PFSK-1 (cell line): ENCODE results near the gene TTC39C.

Experiments used
- FOXP2 ChIP-seq: optimal IDR thresholded peaks from 2 replicates; pipeline ENCODE3; 2011; ENCODE audit warnings: borderline replicate concordance, control low read depth, inconsistent platforms; ENCODE audit not compliant: insufficient read depth; ENCODE audit errors: extremely low read length, extremely low read depth
- POLR2AphosphoS5 ChIP-seq: IDR thresholded peaks from 2 replicates; pipeline ENCODE4 v1.6.1; 2012; ENCODE audit warnings: low read depth, mild to moderate bottlenecking, control low read depth, low read length, moderate library complexity
- REST ChIP-seq, 2 experiments: IDR thresholded peaks; 2 replicates each; pipeline versions ENCODE4 v1.6.1 to v1.8.0; 2011 to 2012; ENCODE audit warnings: low read depth in 2 of 2, low read length in 2 of 2, control low read depth in 1 of 2, inconsistent platforms in 1 of 2, mild to moderate bottlenecking in 1 of 2, moderate library complexity in 1 of 2; ENCODE audit not compliant: insufficient read depth in 1 of 2
- SIN3A ChIP-seq: IDR thresholded peaks from 2 replicates; pipeline ENCODE4 v1.6.1; 2012; ENCODE audit warnings: mild to moderate bottlenecking, low read length, moderate library complexity, borderline replicate concordance; ENCODE audit not compliant: insufficient read depth
- TAF1 ChIP-seq: IDR thresholded peaks from 2 replicates; pipeline ENCODE4 v1.6.1; 2012; ENCODE audit warnings: low read length, control low read depth, borderline replicate concordance; ENCODE audit not compliant: insufficient read depth

Gene TTC39C

GRCh38 chr18:24055009-24055804 lies 40.7 kb downstream of the TTC39C start:
- TF ChIP-seq SIN3A (no peak), FOXP2 (no peak), REST (IDR thresholded peaks at IDR 0.05; ENCODE audit: insufficient read depth in 1 of 2, low read depth in 2 of 2, low read length in 2 of 2) (no peak), POLR2AphosphoS5 (no peak), TAF1 (no peak)

- no peak for TF ChIP-seq TAF1
- no peak for TF ChIP-seq POLR2AphosphoS5
- no peak for TF ChIP-seq FOXP2
- TF ChIP-seq SIN3A = no peak
- no peak for TF ChIP-seq REST (IDR thresholded peaks at IDR 0.05; ENCODE audit: insufficient read depth in 1 of 2, low read depth in 2 of 2, low read length in 2 of 2)
Measured at GRCh38 chr18:24055878-24056277, 41.3 kb downstream of the TTC39C start.

GRCh38 chr18:24056506-24056905 lies 42.0 kb downstream of the TTC39C start:
- TF ChIP-seq TAF1 (no peak), FOXP2 (no peak), POLR2AphosphoS5 (no peak), SIN3A (no peak), REST (IDR thresholded peaks at IDR 0.05; ENCODE audit: insufficient read depth in 1 of 2, low read depth in 2 of 2, low read length in 2 of 2) (no peak)

DNA sequence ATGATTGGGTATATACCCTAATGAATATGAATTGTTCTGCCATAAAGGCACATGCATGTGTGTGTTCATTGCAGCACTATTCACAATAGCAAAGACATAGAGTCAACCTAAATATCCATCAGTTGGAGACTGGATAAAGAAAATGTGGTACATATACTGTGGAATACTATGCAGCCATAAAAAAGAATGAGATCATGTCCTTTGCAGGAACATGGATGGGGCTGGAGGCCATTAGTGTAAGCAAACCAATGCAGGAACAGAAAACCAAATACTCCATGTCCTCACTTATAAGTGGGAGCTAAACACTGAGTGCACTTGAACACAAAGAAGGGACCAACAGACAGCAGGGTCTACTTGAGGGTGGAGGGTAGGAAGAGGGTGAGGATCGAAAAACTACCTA lies 43.2 kb downstream of the TTC39C start:
- no peak for TF ChIP-seq SIN3A

DNA sequence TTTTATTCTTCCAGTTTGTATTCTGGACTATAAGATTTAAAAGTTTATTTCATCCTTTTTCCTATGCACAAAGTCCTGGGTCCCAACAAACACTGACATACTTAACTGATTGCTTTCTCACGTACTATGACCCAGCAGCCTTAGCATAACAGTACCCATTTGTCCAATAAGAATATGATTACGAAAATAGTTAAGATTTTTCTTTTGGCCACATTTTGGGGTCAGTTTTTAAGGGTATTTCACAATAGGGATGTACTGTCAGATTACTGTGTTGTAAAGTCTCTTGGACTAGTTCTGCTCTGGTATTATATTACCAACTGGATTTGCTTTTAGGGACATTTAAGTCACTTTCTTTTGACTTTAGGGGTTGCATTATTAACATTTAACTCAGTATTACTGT lies 46.1 kb downstream of the TTC39C start:
- no peak for TF ChIP-seq SIN3A
- TF ChIP-seq POLR2AphosphoS5 = no peak
- TF ChIP-seq FOXP2 = no peak
- no peak for TF ChIP-seq REST (IDR thresholded peaks at IDR 0.05; ENCODE audit: insufficient read depth in 1 of 2, low read depth in 2 of 2, low read length in 2 of 2)
- no peak for TF ChIP-seq TAF1
